IMR-90 (cell line): ENCODE measurements around the gene LELP1. TPM values are rescaled to one million over a fixed set of nuclear protein-coding genes. Genes with fewer than 3 reads are reported as not detected.

Experiments
- ATAC-seq: fragments of 200-7000 bp; cut with Tn5 transposase; 2 replicates; pipeline ENCODE4 v1.9.1; 2020; ENCODE audit warnings: low read depth, mild to moderate bottlenecking, moderate library complexity
- BruUV-seq: library from RNA; stranded (reverse); fragments of 400-500 nt; replicated peaks from 2 replicates; lab custom pipeline; 2021; lab: Mats Ljungman, UMichigan
- CTCF ChIA-PET: fragments of 300-600 bp; formaldehyde crosslinking; extraction: SDS; loops from one replicate; lab custom pipeline; 2021; ENCODE audit warnings: antibody characterized with exemption; lab: Yijun Ruan, JAX
- POLR2A ChIA-PET: fragments of 300-600 bp; sonication (Branson Sonifier 250); formaldehyde crosslinking; loops from one replicate; lab custom pipeline; 2022; ENCODE audit warnings: antibody characterized with exemption; ENCODE audit not compliant: unreplicated experiment; lab: Charles Lee
- DNase-seq: peaks from one replicate; pipeline ENCODE4 v3.0.0; 2013
- H2AFZ ChIP-seq: replicated peaks from 2 replicates; pipeline ENCODE3; 2013; ENCODE audit warnings: low read length, mild to moderate bottlenecking; ENCODE audit not compliant: poor library complexity
- H2AK5ac ChIP-seq: 2 replicates; pipeline ENCODE4 v1.6.1; 2013; ENCODE audit warnings: low read depth, low read length, inconsistent platforms
- H2AK9ac ChIP-seq: replicated peaks from 2 replicates; pipeline ENCODE3; 2013; ENCODE audit warnings: mild to moderate bottlenecking, low read depth, low read length, moderate library complexity; ENCODE audit not compliant: poor library complexity
- H2BK120ac ChIP-seq: 2 replicates; pipeline ENCODE4 v1.6.1; 2013; ENCODE audit warnings: low read depth, low read length, inconsistent platforms
- H2BK15ac ChIP-seq: 3 replicates; pipeline ENCODE4 v1.6.1; 2013; ENCODE audit warnings: low read depth, low read length, inconsistent platforms
- H2BK20ac ChIP-seq: 2 replicates; pipeline ENCODE4 v1.6.1; 2013; ENCODE audit warnings: low read depth, mild to moderate bottlenecking, inconsistent platforms, low read length, moderate library complexity
- H2BK5ac ChIP-seq: 2 replicates; pipeline ENCODE4 v1.6.1; 2013; ENCODE audit warnings: mild to moderate bottlenecking, low read depth, low read length, inconsistent platforms; ENCODE audit not compliant: poor library complexity, severe bottlenecking
- H3K14ac ChIP-seq: replicated peaks from 2 replicates; pipeline ENCODE4 v1.6.1; 2013; ENCODE audit warnings: low read depth, low read length, inconsistent platforms
- H3K18ac ChIP-seq: 2 replicates; pipeline ENCODE4 v1.6.1; 2013; ENCODE audit warnings: low read depth, low read length, control low read depth
- H3K23ac ChIP-seq: 2 replicates; pipeline ENCODE4 v1.6.1; 2013; ENCODE audit warnings: low read depth, low read length, inconsistent platforms
- H3K27ac ChIP-seq: 2 replicates; pipeline ENCODE4 v1.5.1; 2013; ENCODE audit warnings: mild to moderate bottlenecking, control low read depth, low read length; ENCODE audit not compliant: insufficient read depth
- H3K27me3 ChIP-seq: 2 replicates; pipeline ENCODE4 v1.6.1; 2013; ENCODE audit warnings: low read length; ENCODE audit not compliant: control insufficient read depth, insufficient read depth
- H3K36me3 ChIP-seq: 2 replicates; pipeline ENCODE4 v1.6.1; 2013; ENCODE audit warnings: low read length, mixed read lengths; ENCODE audit not compliant: control insufficient read depth, insufficient read depth
- H3K4ac ChIP-seq: 2 replicates; pipeline ENCODE4 v1.6.1; 2013; ENCODE audit warnings: low read depth, low read length, inconsistent platforms
- H3K4me1 ChIP-seq: 2 replicates; pipeline ENCODE4 v1.6.1; 2013; ENCODE audit warnings: low read length, mixed read lengths; ENCODE audit not compliant: control insufficient read depth, insufficient read depth
- H3K4me2 ChIP-seq: 2 replicates; pipeline ENCODE4 v1.6.1; 2013; ENCODE audit warnings: low read depth, mild to moderate bottlenecking, control low read depth, low read length, moderate library complexity
- H3K4me3 ChIP-seq: 2 replicates; pipeline ENCODE4 v1.5.1; 2013; ENCODE audit warnings: low read depth, mild to moderate bottlenecking, control low read depth, low read length, moderate library complexity; ENCODE audit not compliant: insufficient read depth
- H3K56ac ChIP-seq: 2 replicates; pipeline ENCODE4 v1.6.1; 2013; ENCODE audit warnings: low read length, inconsistent platforms; ENCODE audit not compliant: insufficient read depth; ENCODE audit errors: extremely low read depth
- H3K79me1 ChIP-seq, 2 experiments: 2 replicates each; pipeline ENCODE4 v1.6.1; 2013; ENCODE audit warnings: low read length in 2 of 2, inconsistent platforms in 1 of 2, low read depth in 1 of 2
- H3K9ac ChIP-seq: 2 replicates; pipeline ENCODE4 v1.6.1; 2013; ENCODE audit warnings: low read depth, low read length, control low read depth
- H3K9me1 ChIP-seq: 2 replicates; pipeline ENCODE4 v1.6.1; 2013; ENCODE audit warnings: low read length, inconsistent platforms; ENCODE audit not compliant: insufficient read depth
- H3K9me3 ChIP-seq: 2 replicates; pipeline ENCODE4 v1.6.1; 2013; ENCODE audit warnings: low read length; ENCODE audit not compliant: control insufficient read depth, insufficient read depth
- H4K20me1 ChIP-seq: 2 replicates; pipeline ENCODE4 v1.6.1; 2013; ENCODE audit warnings: low read length, inconsistent platforms; ENCODE audit not compliant: insufficient read depth
- H4K5ac ChIP-seq: 2 replicates; pipeline ENCODE4 v1.6.1; 2013; ENCODE audit warnings: mild to moderate bottlenecking, low read depth, low read length, control low read depth
- H4K8ac ChIP-seq, 2 experiments: 2 replicates each; pipeline ENCODE4 v1.6.1; 2013; ENCODE audit warnings: low read depth in 2 of 2, low read length in 2 of 2, control low read depth in 1 of 2, inconsistent platforms in 1 of 2
- H4K91ac ChIP-seq: 2 replicates; pipeline ENCODE4 v1.6.1; 2013; ENCODE audit warnings: low read depth, low read length, inconsistent platforms; ENCODE audit not compliant: insufficient read depth
- BHLHE40 ChIP-seq: fragments of 150-350 bp; IDR thresholded peaks from 2 replicates; pipeline ENCODE4 v1.6.1; 2016; ENCODE audit warnings: mild to moderate bottlenecking, low read depth, low read length
- CEBPB ChIP-seq: IDR thresholded peaks from 2 replicates; pipeline ENCODE4 v1.6.1; 2012; ENCODE audit warnings: low read depth, low read length, improper control_type of control experiment
- CTCF ChIP-seq: conservative IDR thresholded peaks from 2 replicates; pipeline ENCODE4 v1.5.1; 2012; ENCODE audit warnings: mild to moderate bottlenecking, low read depth, low read length, improper control_type of control experiment
- ELK1 ChIP-seq: fragments of 150-350 bp; IDR thresholded peaks from 2 replicates; pipeline ENCODE4 v1.6.1; 2016; ENCODE audit warnings: low read depth, mild to moderate bottlenecking, low read length, moderate library complexity, borderline replicate concordance
- NFE2L2 ChIP-seq: fragments of 150-350 bp; IDR thresholded peaks from 2 replicates; pipeline ENCODE4 v1.6.1; 2016; ENCODE audit warnings: low read depth, mild to moderate bottlenecking, low read length
- POLR2A ChIP-seq: IDR thresholded peaks from 2 replicates; pipeline ENCODE4 v1.6.1; 2012; ENCODE audit warnings: mild to moderate bottlenecking, low read depth, low read length
- RFX5 ChIP-seq: IDR thresholded peaks from 2 replicates; pipeline ENCODE4 v1.8.0; 2012; ENCODE audit warnings: low read depth, mild to moderate bottlenecking, low read length, moderate library complexity
- SMC3 ChIP-seq: fragments of 150-350 bp; IDR thresholded peaks from 2 replicates; pipeline ENCODE4 v1.6.1; 2016; ENCODE audit warnings: low read depth, mild to moderate bottlenecking, antibody characterized with exemption, low read length, moderate library complexity
- WGBS, 2 experiments: methylation state at CpG; one replicate each; pipeline versions ENCODE4 v1.1.5 to v1.1.7; 2013; ENCODE audit warnings: missing lambda C conversion rate in 2 of 2; ENCODE audit not compliant: insufficient read length in 1 of 2; ENCODE audit errors: extremely low coverage in 2 of 2; 5-methylcytosine and 5-hydroxymethylcytosine counted together
- dilution Hi-C: fragments of 300-500 bp; cut with HindIII; formaldehyde crosslinking; loops from one replicate; pipeline ENCODE4 v1.14.3; 2018; ENCODE audit warnings: low sequenced_read_pairs; ENCODE audit not compliant: unreplicated experiment
- in situ Hi-C: fragments of 300-500 bp; cut with MboI; formaldehyde crosslinking; loops from 3 replicates; pipeline ENCODE4 v1.14.3; 2019; ENCODE audit warnings: low sequenced_read_pairs, inconsistent platforms, mixed read lengths
- intact Hi-C: fragments of 100-400 bp; cut with micrococcal nuclease; formaldehyde crosslinking; loops from 2 replicates; pipeline ENCODE4 v1.10.0; 2022
- polyA plus RNA-seq, 3 experiments: library from polyadenylated mRNA; depleted of rRNA; stranded (reverse); fragments of >200 nt; gene quantifications; 2 replicates each; pipeline ENCODE4 v1.2.3, GENCODE V29; 2012; ENCODE audit warnings: low replicate concordance in 1 of 3
- total RNA-seq: library from RNA; depleted of rRNA; stranded (reverse); fragments of >200 nt; gene quantifications from 2 replicates; pipeline ENCODE4 v1.2.3, GENCODE V29; 2012

The LELP1 gene
- total and polyA plus RNA-seq, 2 of the 4 experiments (the other 2 are of a cell fraction): not detected

GRCh38 chr1:153210206-153210605, 7.0 kb downstream of the LELP1 start:
- Histone ChIP-seq H2BK120ac (no peak overlapping the region), H3K23ac (no peak overlapping the region), H3K18ac (no peak overlapping the region), H3K4ac (no peak overlapping the region), H4K5ac (no peak overlapping the region), H3K9ac (no peak overlapping the region), H3K4me3 (no peak overlapping the region), H2AK5ac (no peak overlapping the region), H3K9me1 (no peaks in the 10 kb centered on the region), H2BK15ac (no peak overlapping the region), H3K79me1 (no peaks in the 10 kb centered on the region), H3K4me2 (no peak overlapping the region), H2BK5ac (no peak overlapping the region), H2BK20ac (no peak overlapping the region), H3K27ac (no peak overlapping the region), H3K27me3 (no peaks in the 10 kb centered on the region), H2AFZ (no peak overlapping the region), H3K56ac (no peak overlapping the region), H3K36me3 (no peaks in the 10 kb centered on the region), H3K14ac (no peak overlapping the region), H4K91ac (no peak overlapping the region), H3K4me1 (no peaks in the 10 kb centered on the region), H2AK9ac (no peak overlapping the region), H4K20me1 (no peaks in the 10 kb centered on the region), H4K8ac (no peak overlapping the region), H3K9me3 (no peaks in the 10 kb centered on the region)
- no TSS peak for BruUV-seq
- ATAC-seq (no peak), DNase-seq (no peak)
- intact Hi-C loops: no loop called here
- TF ChIP-seq ELK1 (no peak), CTCF (no peak), POLR2A (no peak), CEBPB (no peak), SMC3 (no peak), RFX5 (no peak), BHLHE40 (no peak), NFE2L2 (no peak)
- CTCF ChIA-PET: no interaction called here
- dilution Hi-C loops: no loop called here
- in situ Hi-C loops: loop anchor here (25.0 kb wide), 1 partner anchor 548 kb away; the partner anchor contains the start of gene LCE2D
- POLR2A ChIA-PET: no interaction called here
- WGBS, 2 experiments: 0% methylated on average over 2 of the region's 7 CpGs; no CpG with 5 or more reads in 1 of the 2 experiments
